HEK293 (cell line): ENCODE measurements around the gene KATNB1.

Source experiments
- HOXD13 ChIP-seq: sonication (generic); formaldehyde crosslinking; IDR thresholded peaks from 2 replicates; pipeline ENCODE4 v1.8.0; 2022; ENCODE audit warnings: missing genetic modification reagents, borderline replicate concordance
- YY1 ChIP-seq: fragments of 450-650 bp; formaldehyde crosslinking; IDR thresholded peaks from 2 replicates; pipeline ENCODE4 v1.5.1; 2018; ENCODE audit warnings: missing biosample characterization, missing genetic modification characterization
- ZBTB1 ChIP-seq: fragments of 450-650 bp; formaldehyde crosslinking; IDR thresholded peaks from 2 replicates; pipeline ENCODE4 v1.5.1; 2016; ENCODE audit warnings: missing biosample characterization, missing genetic modification characterization
- ZBTB17 ChIP-seq: fragments of 450-650 bp; formaldehyde crosslinking; IDR thresholded peaks from 2 replicates; pipeline ENCODE4 v1.5.1; 2016; ENCODE audit warnings: missing biosample characterization, missing genetic modification characterization
- ZNF221 ChIP-seq: fragments of 450-650 bp; formaldehyde crosslinking; IDR thresholded peaks from 2 replicates; pipeline ENCODE4 v1.5.1; 2017; ENCODE audit warnings: missing biosample characterization, missing genetic modification characterization, borderline replicate concordance
- ZNF510 ChIP-seq: fragments of 450-650 bp; formaldehyde crosslinking; IDR thresholded peaks from 2 replicates; pipeline ENCODE4 v1.5.1; 2018; ENCODE audit warnings: mild to moderate bottlenecking, missing genetic modification characterization, missing biosample characterization; ENCODE audit not compliant: insufficient replicate concordance
- TF ChIP-seq, protein P1 (sequence below): fragments of 450-650 bp; formaldehyde crosslinking; IDR thresholded peaks from 2 replicates; pipeline ENCODE4 v1.5.1; 2016; ENCODE audit warnings: missing biosample characterization, missing genetic modification characterization
- TF ChIP-seq, protein P2 (sequence below): fragments of 450-650 bp; formaldehyde crosslinking; IDR thresholded peaks from 2 replicates; pipeline ENCODE4 v1.5.1; 2016; ENCODE audit warnings: missing biosample characterization, missing genetic modification characterization
- TF ChIP-seq, protein P3 (sequence below): fragments of 450-650 bp; formaldehyde crosslinking; conservative IDR thresholded peaks from 2 replicates; pipeline ENCODE4 v1.5.1; 2016; ENCODE audit warnings: low read depth, missing biosample characterization, missing genetic modification characterization
- TF ChIP-seq, protein P4 (sequence below): fragments of 450-650 bp; formaldehyde crosslinking; IDR thresholded peaks from 2 replicates; pipeline ENCODE4 v1.5.1; 2016; ENCODE audit warnings: missing biosample characterization, missing genetic modification characterization

DNA sequence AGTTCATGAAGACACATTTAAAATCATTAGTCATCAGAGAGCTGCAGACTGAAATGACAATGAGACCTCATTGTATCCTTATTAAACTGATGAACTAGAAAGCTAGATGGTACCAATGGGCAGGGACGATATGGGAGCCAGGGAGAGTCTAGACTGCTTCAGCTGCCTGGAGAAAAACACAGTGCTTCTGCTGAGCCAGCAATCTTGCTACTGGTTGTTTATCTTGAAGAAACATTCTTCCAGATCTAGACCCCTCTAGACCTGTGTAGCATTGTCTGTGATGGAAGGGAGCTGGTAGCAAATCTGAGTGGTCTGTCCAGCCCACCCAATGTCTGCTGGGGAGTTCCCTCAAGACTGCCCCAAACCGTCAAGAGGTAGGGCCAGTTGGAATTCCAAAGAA is 42.9 kb upstream of the KATNB1 start:
- TF ChIP-seq, protein P1, sequence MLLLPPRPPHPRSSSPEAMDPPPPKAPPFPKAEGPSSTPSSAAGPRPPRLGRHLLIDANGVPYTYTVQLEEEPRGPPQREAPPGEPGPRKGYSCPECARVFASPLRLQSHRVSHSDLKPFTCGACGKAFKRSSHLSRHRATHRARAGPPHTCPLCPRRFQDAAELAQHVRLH (tag by site-specific recombination) = no peak
- TF ChIP-seq ZNF510 (tag by site-specific recombination) (no peak), ZNF221 (tag by site-specific recombination) (no peak), YY1 (tag by site-specific recombination) (no peak), ZBTB1 (tag by site-specific recombination) (no peak), ZBTB17 (tag by site-specific recombination) (no peak), HOXD13 (CRISPR knock-in tag) (no peak)
- TF ChIP-seq, protein P2, sequence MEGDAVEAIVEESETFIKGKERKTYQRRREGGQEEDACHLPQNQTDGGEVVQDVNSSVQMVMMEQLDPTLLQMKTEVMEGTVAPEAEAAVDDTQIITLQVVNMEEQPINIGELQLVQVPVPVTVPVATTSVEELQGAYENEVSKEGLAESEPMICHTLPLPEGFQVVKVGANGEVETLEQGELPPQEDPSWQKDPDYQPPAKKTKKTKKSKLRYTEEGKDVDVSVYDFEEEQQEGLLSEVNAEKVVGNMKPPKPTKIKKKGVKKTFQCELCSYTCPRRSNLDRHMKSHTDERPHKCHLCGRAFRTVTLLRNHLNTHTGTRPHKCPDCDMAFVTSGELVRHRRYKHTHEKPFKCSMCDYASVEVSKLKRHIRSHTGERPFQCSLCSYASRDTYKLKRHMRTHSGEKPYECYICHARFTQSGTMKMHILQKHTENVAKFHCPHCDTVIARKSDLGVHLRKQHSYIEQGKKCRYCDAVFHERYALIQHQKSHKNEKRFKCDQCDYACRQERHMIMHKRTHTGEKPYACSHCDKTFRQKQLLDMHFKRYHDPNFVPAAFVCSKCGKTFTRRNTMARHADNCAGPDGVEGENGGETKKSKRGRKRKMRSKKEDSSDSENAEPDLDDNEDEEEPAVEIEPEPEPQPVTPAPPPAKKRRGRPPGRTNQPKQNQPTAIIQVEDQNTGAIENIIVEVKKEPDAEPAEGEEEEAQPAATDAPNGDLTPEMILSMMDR (tag by site-specific recombination) = no peak
- TF ChIP-seq, protein P3, sequence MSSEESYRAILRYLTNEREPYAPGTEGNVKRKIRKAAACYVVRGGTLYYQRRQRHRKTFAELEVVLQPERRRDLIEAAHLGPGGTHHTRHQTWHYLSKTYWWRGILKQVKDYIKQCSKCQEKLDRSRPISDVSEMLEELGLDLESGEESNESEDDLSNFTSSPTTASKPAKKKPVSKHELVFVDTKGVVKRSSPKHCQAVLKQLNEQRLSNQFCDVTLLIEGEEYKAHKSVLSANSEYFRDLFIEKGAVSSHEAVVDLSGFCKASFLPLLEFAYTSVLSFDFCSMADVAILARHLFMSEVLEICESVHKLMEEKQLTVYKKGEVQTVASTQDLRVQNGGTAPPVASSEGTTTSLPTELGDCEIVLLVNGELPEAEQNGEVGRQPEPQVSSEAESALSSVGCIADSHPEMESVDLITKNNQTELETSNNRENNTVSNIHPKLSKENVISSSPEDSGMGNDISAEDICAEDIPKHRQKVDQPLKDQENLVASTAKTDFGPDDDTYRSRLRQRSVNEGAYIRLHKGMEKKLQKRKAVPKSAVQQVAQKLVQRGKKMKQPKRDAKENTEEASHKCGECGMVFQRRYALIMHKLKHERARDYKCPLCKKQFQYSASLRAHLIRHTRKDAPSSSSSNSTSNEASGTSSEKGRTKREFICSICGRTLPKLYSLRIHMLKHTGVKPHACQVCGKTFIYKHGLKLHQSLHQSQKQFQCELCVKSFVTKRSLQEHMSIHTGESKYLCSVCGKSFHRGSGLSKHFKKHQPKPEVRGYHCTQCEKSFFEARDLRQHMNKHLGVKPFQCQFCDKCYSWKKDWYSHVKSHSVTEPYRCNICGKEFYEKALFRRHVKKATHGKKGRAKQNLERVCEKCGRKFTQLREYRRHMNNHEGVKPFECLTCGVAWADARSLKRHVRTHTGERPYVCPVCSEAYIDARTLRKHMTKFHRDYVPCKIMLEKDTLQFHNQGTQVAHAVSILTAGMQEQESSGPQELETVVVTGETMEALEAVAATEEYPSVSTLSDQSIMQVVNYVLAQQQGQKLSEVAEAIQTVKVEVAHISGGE = no peak
- TF ChIP-seq, protein P4, sequence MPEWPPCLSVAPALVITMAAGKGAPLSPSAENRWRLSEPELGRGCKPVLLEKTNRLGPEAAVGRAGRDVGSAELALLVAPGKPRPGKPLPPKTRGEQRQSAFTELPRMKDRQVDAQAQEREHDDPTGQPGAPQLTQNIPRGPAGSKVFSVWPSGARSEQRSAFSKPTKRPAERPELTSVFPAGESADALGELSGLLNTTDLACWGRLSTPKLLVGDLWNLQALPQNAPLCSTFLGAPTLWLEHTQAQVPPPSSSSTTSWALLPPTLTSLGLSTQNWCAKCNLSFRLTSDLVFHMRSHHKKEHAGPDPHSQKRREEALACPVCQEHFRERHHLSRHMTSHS (tag by site-specific recombination) = no peak
